Measurements from ENCODE around the gene ZFAND3. TPM values are rescaled to one million over a fixed set of nuclear protein-coding genes. Genes with fewer than 3 reads are reported as not detected.

ZFAND3 gene
- total RNA-seq, 3 donors from 2014 or later, result 34.1 to 53.0 (median 36.0) TPM

DNA sequence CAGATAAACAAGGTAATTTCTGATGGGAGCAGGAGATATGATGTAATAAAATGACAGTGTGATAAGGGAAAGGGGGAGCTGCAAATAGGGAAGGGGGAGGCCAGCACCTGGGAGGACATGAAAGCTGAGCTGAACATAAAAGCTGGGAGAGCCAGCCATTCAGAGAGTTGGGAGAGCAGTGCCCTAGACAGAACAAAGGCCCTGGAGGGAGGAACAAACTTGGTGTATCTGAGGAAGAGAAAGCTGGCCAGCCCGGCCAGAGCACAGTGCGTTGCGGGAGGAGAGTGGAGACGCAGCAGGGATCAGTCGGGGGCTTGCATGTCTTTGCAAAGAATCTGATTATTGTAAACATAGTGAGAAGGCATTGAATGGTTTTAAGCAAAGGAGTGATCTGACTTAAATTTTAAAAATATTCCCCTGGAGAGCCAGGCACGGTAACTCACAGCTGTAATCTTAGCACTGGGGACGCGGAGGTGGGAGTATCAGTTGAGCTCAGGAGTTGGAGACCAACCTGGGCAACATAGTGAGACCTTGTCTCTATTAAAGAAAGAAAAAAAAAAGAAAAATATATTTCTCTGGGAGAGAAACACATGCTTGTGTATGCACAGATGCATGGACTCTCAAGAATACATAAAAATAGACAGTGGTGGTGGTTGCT lies 318.2 kb downstream of the ZFAND3 start:
- H3K36me3 ChIP-seq, result no peaks in the 10 kb centered on the region
- H3K4me3 ChIP-seq, result no peak overlapping the region
- no peak for DNase-seq (ENCODE audit: low spot score in 2 of 2)
- intact Hi-C loops (cut with DNase I; ENCODE audit: low total_unique reads), result no loop called here
- no peaks in the 10 kb centered on the region for H3K9me3 ChIP-seq
- no peak overlapping the region for H3K27ac ChIP-seq
- no peaks in the 10 kb centered on the region for H3K4me1 ChIP-seq
- TF ChIP-seq, protein P1, sequence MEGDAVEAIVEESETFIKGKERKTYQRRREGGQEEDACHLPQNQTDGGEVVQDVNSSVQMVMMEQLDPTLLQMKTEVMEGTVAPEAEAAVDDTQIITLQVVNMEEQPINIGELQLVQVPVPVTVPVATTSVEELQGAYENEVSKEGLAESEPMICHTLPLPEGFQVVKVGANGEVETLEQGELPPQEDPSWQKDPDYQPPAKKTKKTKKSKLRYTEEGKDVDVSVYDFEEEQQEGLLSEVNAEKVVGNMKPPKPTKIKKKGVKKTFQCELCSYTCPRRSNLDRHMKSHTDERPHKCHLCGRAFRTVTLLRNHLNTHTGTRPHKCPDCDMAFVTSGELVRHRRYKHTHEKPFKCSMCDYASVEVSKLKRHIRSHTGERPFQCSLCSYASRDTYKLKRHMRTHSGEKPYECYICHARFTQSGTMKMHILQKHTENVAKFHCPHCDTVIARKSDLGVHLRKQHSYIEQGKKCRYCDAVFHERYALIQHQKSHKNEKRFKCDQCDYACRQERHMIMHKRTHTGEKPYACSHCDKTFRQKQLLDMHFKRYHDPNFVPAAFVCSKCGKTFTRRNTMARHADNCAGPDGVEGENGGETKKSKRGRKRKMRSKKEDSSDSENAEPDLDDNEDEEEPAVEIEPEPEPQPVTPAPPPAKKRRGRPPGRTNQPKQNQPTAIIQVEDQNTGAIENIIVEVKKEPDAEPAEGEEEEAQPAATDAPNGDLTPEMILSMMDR (IDR thresholded peaks at IDR 0.05), result no peak
- TF ChIP-seq POLR2AphosphoS5 (IDR thresholded peaks at IDR 0.05) (no peak), POLR2A (IDR thresholded peaks at IDR 0.05) (no peak)
- no peaks in the 10 kb centered on the region for H3K27me3 ChIP-seq

DNA sequence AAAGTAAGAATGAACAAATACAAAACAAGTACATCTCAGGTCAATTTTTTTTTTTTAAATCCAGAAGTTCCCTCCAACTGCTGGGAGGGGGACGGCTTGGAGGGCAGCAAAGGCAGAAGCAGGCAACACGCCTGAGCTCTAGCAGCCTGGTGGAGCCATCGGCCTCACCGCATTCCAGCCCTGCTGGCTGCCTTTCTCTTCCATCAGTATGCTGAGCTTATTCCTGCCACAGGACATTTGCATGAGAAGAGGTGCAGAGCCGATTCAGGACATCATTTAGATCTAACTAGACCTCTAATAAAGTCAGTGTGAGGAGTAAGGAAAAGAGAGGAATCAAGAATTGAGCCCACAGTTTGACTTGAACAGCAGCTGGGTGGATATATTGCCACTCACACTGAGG lies 318.8 kb downstream of the ZFAND3 start:
- no peak for TF ChIP-seq POLR2AphosphoS5 (IDR thresholded peaks at IDR 0.05)
- TF ChIP-seq, protein P1 (IDR thresholded peaks at IDR 0.05), result no peak
- TF ChIP-seq POLR2A (IDR thresholded peaks at IDR 0.05), result no peak
- H3K9me3 ChIP-seq, result no peaks in the 10 kb centered on the region
- DNase-seq (ENCODE audit: low spot score in 2 of 2), result no peak
- no peak overlapping the region for H3K4me3 ChIP-seq
- no peak overlapping the region for H3K27ac ChIP-seq
- intact Hi-C loops (cut with DNase I; ENCODE audit: low total_unique reads), result no loop called here
- H3K36me3 ChIP-seq, result no peaks in the 10 kb centered on the region
- no peaks in the 10 kb centered on the region for H3K4me1 ChIP-seq
- H3K27me3 ChIP-seq, result no peaks in the 10 kb centered on the region

DNA sequence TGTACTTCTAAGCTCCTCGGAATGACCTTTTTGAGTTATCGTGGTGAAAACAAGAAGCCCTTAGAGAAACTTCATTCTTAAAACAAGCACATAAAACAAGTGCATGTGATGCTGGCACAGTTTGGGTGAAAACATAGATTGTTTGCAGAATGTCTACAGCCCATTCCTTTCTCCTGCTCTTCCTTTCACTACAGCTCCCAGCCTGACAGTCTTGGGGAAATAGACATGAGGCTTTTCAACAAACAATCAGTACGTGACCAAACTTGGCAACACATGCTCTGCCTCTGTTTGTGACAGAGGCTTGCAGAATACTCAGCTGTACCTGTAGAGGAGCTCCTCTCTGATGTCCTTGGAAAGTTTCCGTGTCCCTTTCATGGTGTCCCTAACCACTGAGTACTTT lies 321.6 kb downstream of the ZFAND3 start:
- no peak for DNase-seq (ENCODE audit: low spot score in 2 of 2)
- Histone ChIP-seq H3K36me3 (no peaks in the 10 kb centered on the region), H3K4me1 (no peaks in the 10 kb centered on the region), H3K27me3 (no peaks in the 10 kb centered on the region), H3K4me3 (no peak overlapping the region), H3K9me3 (no peaks in the 10 kb centered on the region), H3K27ac (no peak overlapping the region)
- intact Hi-C loops (cut with DNase I; ENCODE audit: low total_unique reads), result no loop called here
- no peak for TF ChIP-seq POLR2AphosphoS5 (IDR thresholded peaks at IDR 0.05)
- TF ChIP-seq POLR2A (IDR thresholded peaks at IDR 0.05), result no peak
- TF ChIP-seq, protein P1 (IDR thresholded peaks at IDR 0.05), result no peak

DNA sequence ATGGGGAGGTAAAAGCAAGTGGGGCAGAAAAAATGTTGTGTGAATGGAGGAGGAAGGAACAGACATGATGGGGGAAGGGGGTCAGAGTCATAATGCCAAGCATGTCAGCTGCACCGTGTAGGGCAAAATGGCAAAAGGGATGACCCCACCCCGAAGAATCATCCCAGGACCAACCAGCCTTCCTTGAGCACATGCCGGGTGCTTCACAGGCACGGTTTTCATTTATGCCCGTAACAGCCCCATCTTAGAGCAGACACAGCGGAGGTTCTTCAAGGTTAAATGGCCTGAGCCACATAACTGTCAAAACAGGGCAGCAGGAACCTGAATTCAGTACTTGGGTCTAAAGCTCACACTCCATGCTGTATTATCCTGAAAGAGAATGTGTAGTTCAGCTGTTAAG lies 322.2 kb downstream of the ZFAND3 start:
- DNase-seq (ENCODE audit: low spot score in 2 of 2), result no peak
- Histone ChIP-seq H3K27ac (no peak overlapping the region), H3K4me3 (no peak overlapping the region), H3K27me3 (no peaks in the 10 kb centered on the region), H3K36me3 (no peaks in the 10 kb centered on the region), H3K9me3 (no peaks in the 10 kb centered on the region), H3K4me1 (no peaks in the 10 kb centered on the region)
- intact Hi-C loops (cut with DNase I; ENCODE audit: low total_unique reads), result no loop called here
- TF ChIP-seq POLR2AphosphoS5 (IDR thresholded peaks at IDR 0.05) (no peak), POLR2A (IDR thresholded peaks at IDR 0.05) (no peak)
- TF ChIP-seq, protein P1 (IDR thresholded peaks at IDR 0.05), result no peak

DNA sequence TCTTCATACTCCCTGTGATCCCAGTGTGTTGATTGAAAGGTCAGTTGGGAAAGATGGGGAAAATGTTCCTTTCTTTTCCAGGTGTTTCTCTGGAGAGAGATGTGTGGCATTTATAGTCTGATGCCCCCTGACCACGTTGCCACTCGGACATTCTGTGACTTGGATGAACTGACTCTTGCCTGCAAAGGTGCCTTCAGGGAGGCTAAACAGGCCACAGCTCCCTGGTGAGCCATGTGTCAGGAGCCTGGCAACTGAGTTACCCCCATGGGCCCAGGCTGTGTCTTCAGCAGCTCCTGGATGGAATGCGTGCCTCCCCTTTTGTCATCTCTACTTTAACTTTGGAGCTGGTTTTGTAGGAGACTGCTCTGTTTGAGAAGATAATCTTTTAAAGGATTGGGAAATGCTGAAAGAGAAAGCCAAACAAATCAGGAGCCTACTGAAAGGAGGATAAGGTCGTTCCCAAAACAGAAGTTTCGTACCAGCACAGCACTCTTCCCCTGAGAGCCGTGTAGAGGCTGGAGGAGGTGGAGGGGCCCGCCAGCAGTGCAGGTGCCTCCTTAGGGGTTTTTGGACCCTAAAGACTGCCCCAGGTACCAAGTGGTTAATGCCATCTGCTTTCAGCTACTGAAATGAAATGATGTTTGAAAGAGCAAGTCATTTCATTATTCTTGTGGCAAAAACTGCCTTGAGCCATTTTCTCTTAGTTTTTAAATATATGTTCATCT lies 322.8 kb downstream of the ZFAND3 start:
- H3K9me3 ChIP-seq, result no peaks in the 10 kb centered on the region
- DNase-seq (ENCODE audit: low spot score in 2 of 2), result no peak
- no peak overlapping the region for H3K27ac ChIP-seq
- no peak overlapping the region for H3K4me3 ChIP-seq
- no peaks in the 10 kb centered on the region for H3K36me3 ChIP-seq
- intact Hi-C loops (cut with DNase I; ENCODE audit: low total_unique reads), result no loop called here
- TF ChIP-seq POLR2A (IDR thresholded peaks at IDR 0.05) (no peak), POLR2AphosphoS5 (IDR thresholded peaks at IDR 0.05) (no peak)
- TF ChIP-seq, protein P1 (IDR thresholded peaks at IDR 0.05), result no peak
- no peaks in the 10 kb centered on the region for H3K4me1 ChIP-seq
- no peaks in the 10 kb centered on the region for H3K27me3 ChIP-seq
